ENCODE results near the gene MYL5.
A peak's percentile ranks its signal among the peaks of the same experiment; 100 is the strongest.

The MYL5 gene

GRCh38 chr4:663438-664428, 10.6 kb upstream of the MYL5 start:
- no peak overlapping the region for H3K4me3 ChIP-seq (ENCODE audit: low read depth, low read length)
- DNase-seq (ENCODE audit: low read depth) = peak; percentile 15
- TF ChIP-seq POLR2A (IDR thresholded peaks at IDR 0.05; ENCODE audit: extremely low read depth, insufficient read length) = no peak
- TF ChIP-seq MAX (IDR thresholded peaks at IDR 0.05; ENCODE audit: low read depth, low read length) = no peak
- no peak for TF ChIP-seq MYC (IDR thresholded peaks at IDR 0.05; ENCODE audit: low read depth, low read length)
- TF ChIP-seq CTCF (IDR thresholded peaks at IDR 0.05; ENCODE audit: low read depth, low read length) = no peak

GRCh38 chr4:664713-665231, 9.6 kb upstream of the MYL5 start:
- no peak for DNase-seq (ENCODE audit: low read depth)
- no peak overlapping the region for H3K4me3 ChIP-seq (ENCODE audit: low read depth, low read length)

GRCh38 chr4:665381-665750, 9.0 kb upstream of the MYL5 start:
- no peak for DNase-seq (ENCODE audit: low read depth)
- TF ChIP-seq MYC (IDR thresholded peaks at IDR 0.05; ENCODE audit: low read depth, low read length) (no peak), CTCF (IDR thresholded peaks at IDR 0.05; ENCODE audit: low read depth, low read length) (no peak), POLR2A (IDR thresholded peaks at IDR 0.05; ENCODE audit: extremely low read depth, insufficient read length) (no peak), MAX (IDR thresholded peaks at IDR 0.05; ENCODE audit: low read depth, low read length) (no peak)
- H3K4me3 ChIP-seq (ENCODE audit: low read depth, low read length) = no peak overlapping the region

More at GRCh38 chr4:664713-665231, 9.6 kb upstream of the MYL5 start:
- TF ChIP-seq POLR2A (IDR thresholded peaks at IDR 0.05; ENCODE audit: extremely low read depth, insufficient read length) = no peak
- no peak for TF ChIP-seq CTCF (IDR thresholded peaks at IDR 0.05; ENCODE audit: low read depth, low read length)
- no peak for TF ChIP-seq MYC (IDR thresholded peaks at IDR 0.05; ENCODE audit: low read depth, low read length)
- TF ChIP-seq MAX (IDR thresholded peaks at IDR 0.05; ENCODE audit: low read depth, low read length) = no peak

- no peak for DNase-seq (ENCODE audit: low read depth)
- no peak overlapping the region for H3K4me3 ChIP-seq (ENCODE audit: low read depth, low read length)
- TF ChIP-seq MAX (IDR thresholded peaks at IDR 0.05; ENCODE audit: low read depth, low read length) (no peak), POLR2A (IDR thresholded peaks at IDR 0.05; ENCODE audit: extremely low read depth, insufficient read length) (no peak), CTCF (IDR thresholded peaks at IDR 0.05; ENCODE audit: low read depth, low read length) (no peak), MYC (IDR thresholded peaks at IDR 0.05; ENCODE audit: low read depth, low read length) (no peak)
Observed at GRCh38 chr4:665751-666435, 8.4 kb upstream of the MYL5 start.

GRCh38 chr4:666436-666810, 7.9 kb upstream of the MYL5 start:
- DNase-seq (ENCODE audit: low read depth) = no peak
- TF ChIP-seq MAX (IDR thresholded peaks at IDR 0.05; ENCODE audit: low read depth, low read length) (no peak), MYC (IDR thresholded peaks at IDR 0.05; ENCODE audit: low read depth, low read length) (no peak), POLR2A (IDR thresholded peaks at IDR 0.05; ENCODE audit: extremely low read depth, insufficient read length) (no peak), CTCF (IDR thresholded peaks at IDR 0.05; ENCODE audit: low read depth, low read length) (no peak)

More at GRCh38 chr4:666436-666810, 7.9 kb upstream of the MYL5 start:
- H3K4me3 ChIP-seq (ENCODE audit: low read depth, low read length) = no peak overlapping the region
